ENCODE data around the gene TMEM87A.

TMEM87A gene

GRCh38 chr15:42165106-42165505, 108.1 kb downstream of the TMEM87A start:
- no peak overlapping the region for H3K27ac ChIP-seq (ENCODE audit: extremely low read depth, low read depth, low read length)
- CTCF ChIA-PET: no interaction called here
- POLR2A ChIA-PET: no interaction called here
- TF ChIP-seq ZNF560 (tag by site-specific recombination; IDR thresholded peaks at IDR 0.05; ENCODE audit: borderline replicate concordance) (no peak), ZNF555 (tag by site-specific recombination; conservative IDR thresholded peaks at IDR 0.05) (no peak), ZSCAN16 (tag by site-specific recombination; IDR thresholded peaks at IDR 0.05) (no peak), ZNF645 (tag by site-specific recombination; IDR thresholded peaks at IDR 0.05) (no peak), BCL11B (tag by site-specific recombination; IDR thresholded peaks at IDR 0.05; ENCODE audit: low read depth) (no peak), ZNF132 (tag by site-specific recombination; IDR thresholded peaks at IDR 0.05; ENCODE audit: borderline replicate concordance) (no peak), ZNF174 (tag by site-specific recombination; IDR thresholded peaks at IDR 0.05) (no peak), ZNF169 (tag by site-specific recombination; IDR thresholded peaks at IDR 0.05) (no peak), ZNF426 (tag by site-specific recombination; IDR thresholded peaks at IDR 0.05) (no peak), SALL2 (tag by site-specific recombination; IDR thresholded peaks at IDR 0.05; ENCODE audit: borderline replicate concordance) (no peak), ZNF274 (IDR thresholded peaks at IDR 0.05; ENCODE audit: low read length) (no peak), ZNF274 (tag by site-specific recombination; IDR thresholded peaks at IDR 0.05; ENCODE audit: borderline replicate concordance) (no peak), SETDB1 (IDR thresholded peaks at IDR 0.05; ENCODE audit: insufficient read length, low read length) (no peak), ZNF639 (tag by site-specific recombination; IDR thresholded peaks at IDR 0.05) (no peak), ZNF677 (tag by site-specific recombination; IDR thresholded peaks at IDR 0.05) (no peak)
- H3K36me3 ChIP-seq (ENCODE audit: control insufficient read depth in 2 of 2, insufficient read depth in 1 of 2, low read length in 2 of 2): peaks cover 6 to 97% of the 10 kb centered on the region in 2 experiments
- H3K4me1 ChIP-seq (ENCODE audit: control insufficient read depth, insufficient read depth, low read length): no peaks in the 10 kb centered on the region
- H3K4me3 ChIP-seq (ENCODE audit: low read depth, low read length): no peak overlapping the region
- H3K9me3 ChIP-seq (ENCODE audit: control insufficient read depth, insufficient read depth, low read depth, low read length): no peaks in the 10 kb centered on the region

- H3K9me3 ChIP-seq (ENCODE audit: control insufficient read depth, insufficient read depth, low read depth, low read length): no peaks in the 10 kb centered on the region
- POLR2A ChIA-PET: no interaction called here
- no peak overlapping the region for H3K4me3 ChIP-seq (ENCODE audit: low read depth, low read length)
- H3K27ac ChIP-seq (ENCODE audit: extremely low read depth, low read depth, low read length): no peak overlapping the region
- H3K4me1 ChIP-seq (ENCODE audit: control insufficient read depth, insufficient read depth, low read length): no peaks in the 10 kb centered on the region
- peaks cover 2 to 98% of the 10 kb centered on the region in 2 experiments for H3K36me3 ChIP-seq (ENCODE audit: control insufficient read depth in 2 of 2, insufficient read depth in 1 of 2, low read length in 2 of 2)
- CTCF ChIA-PET: no interaction called here
- TF ChIP-seq ZNF2 (tag by site-specific recombination; IDR thresholded peaks at IDR 0.05): no peak
- no peak for TF ChIP-seq ZNF560 (tag by site-specific recombination; IDR thresholded peaks at IDR 0.05; ENCODE audit: borderline replicate concordance)
- no peak for TF ChIP-seq KLF8 (tag by site-specific recombination; IDR thresholded peaks at IDR 0.05)
- TF ChIP-seq ZNF658 (tag by site-specific recombination; IDR thresholded peaks at IDR 0.05): no peak
- no peak for TF ChIP-seq EGR2 (tag by site-specific recombination; IDR thresholded peaks at IDR 0.05; ENCODE audit: low read depth)
- TF ChIP-seq ZNF600 (tag by site-specific recombination; IDR thresholded peaks at IDR 0.05): no peak
- TF ChIP-seq PRDM2 (tag by site-specific recombination; IDR thresholded peaks at IDR 0.05; ENCODE audit: borderline replicate concordance): no peak
- TF ChIP-seq ZNF155 (tag by site-specific recombination; IDR thresholded peaks at IDR 0.05): no peak
- no peak for TF ChIP-seq ZNF514 (tag by site-specific recombination; IDR thresholded peaks at IDR 0.05)
- TF ChIP-seq ZNF792 (tag by site-specific recombination; IDR thresholded peaks at IDR 0.05): no peak
- TF ChIP-seq ZBTB1 (tag by site-specific recombination; IDR thresholded peaks at IDR 0.05): no peak
- no peak for TF ChIP-seq ZNF214 (tag by site-specific recombination; IDR thresholded peaks at IDR 0.05; ENCODE audit: borderline replicate concordance)
- no peak for TF ChIP-seq SETDB1 (IDR thresholded peaks at IDR 0.05; ENCODE audit: insufficient read length, low read length)
- TF ChIP-seq ZNF391 (tag by site-specific recombination; IDR thresholded peaks at IDR 0.05; ENCODE audit: borderline replicate concordance, low read depth): no peak
Measured at GRCh38 chr15:42163947-42164550, 109.2 kb downstream of the TMEM87A start.

Data from HEK293 (cell line).